WTC11 (cell line): Measurements from ENCODE around the gene FSTL3. TPM values are rescaled to one million over a fixed set of nuclear protein-coding genes. Genes with fewer than 3 reads are reported as not detected.

Experiments
- ATAC-seq: fragments of 200-7000 bp; cut with Tn5 transposase; 2 replicates; pipeline ENCODE4 v1.10.0; 2021; ENCODE audit warnings: mild to moderate bottlenecking, moderate library complexity
- CTCF ChIA-PET: fragments of 300-600 bp; sonication (Branson Sonifier 250); formaldehyde crosslinking; loops from one replicate; lab custom pipeline; 2021; ENCODE audit warnings: antibody characterized with exemption; lab: Charles Lee
- POLR2A ChIA-PET: fragments of 350-600 bp; sonication (Branson Sonifier 250); formaldehyde crosslinking; loops from one replicate; lab custom pipeline; 2021; ENCODE audit warnings: antibody characterized with exemption; lab: Charles Lee
- DNase-seq: peaks from one replicate; pipeline ENCODE4 v3.0.0; 2021; ENCODE audit warnings: low spot score
- H3K27ac Mint-ChIP-seq: 2 replicates; pipeline ENCODE4 v1.8.0; 2021; ENCODE audit warnings: mixed read lengths
- H3K27me3 Mint-ChIP-seq: 2 replicates; pipeline ENCODE4 v1.8.0; 2021; ENCODE audit warnings: low read depth, mild to moderate bottlenecking, moderate library complexity, mixed read lengths
- H3K36me3 Mint-ChIP-seq: 2 replicates; pipeline ENCODE4 v1.8.0; 2021; ENCODE audit warnings: mixed read lengths
- H3K4me1 Mint-ChIP-seq: 2 replicates; pipeline ENCODE4 v1.8.0; 2022; ENCODE audit warnings: mixed read lengths
- H3K4me3 Mint-ChIP-seq: 2 replicates; pipeline ENCODE4 v1.8.0; 2021; ENCODE audit warnings: mild to moderate bottlenecking, moderate library complexity, mixed read lengths
- H3K9me3 Mint-ChIP-seq: 2 replicates; pipeline ENCODE4 v1.8.0; 2021; ENCODE audit warnings: mixed read lengths
- AFF4 ChIP-seq: sonication (generic); formaldehyde crosslinking; IDR thresholded peaks from 2 replicates; pipeline ENCODE4 v1.8.1; 2023; ENCODE audit warnings: mild to moderate bottlenecking, missing genetic modification reagents, borderline replicate concordance
- ATF3 ChIP-seq: sonication (generic); formaldehyde crosslinking; conservative IDR thresholded peaks from 2 replicates; pipeline ENCODE4 v1.8.1; 2022; ENCODE audit warnings: mild to moderate bottlenecking, missing genetic modification reagents
- CBFB ChIP-seq: sonication (generic); formaldehyde crosslinking; IDR thresholded peaks from 2 replicates; pipeline ENCODE4 v1.8.1; 2022; ENCODE audit warnings: mild to moderate bottlenecking, low read depth, missing genetic modification reagents
- CTCF ChIP-seq: fragments of 200-600 bp; IDR thresholded peaks from 2 replicates; pipeline ENCODE4 v1.8.0; 2022; ENCODE audit warnings: antibody characterized with exemption
- ERG ChIP-seq: fragments of 250-450 bp; sonication (Bioruptor Pico); IDR thresholded peaks from 2 replicates; pipeline ENCODE4 v1.8.0; 2021; ENCODE audit warnings: mild to moderate bottlenecking
- FOXK1 ChIP-seq: sonication (generic); formaldehyde crosslinking; IDR thresholded peaks from 2 replicates; pipeline ENCODE4 v1.8.0; 2022; ENCODE audit warnings: mild to moderate bottlenecking, moderate library complexity, missing genetic modification reagents
- GRHL2 ChIP-seq: fragments of 250-450 bp; sonication (Bioruptor Pico); IDR thresholded peaks from 2 replicates; pipeline ENCODE4 v1.8.0; 2022; ENCODE audit warnings: mild to moderate bottlenecking, moderate library complexity; ENCODE audit not compliant: insufficient replicate concordance, severe bottlenecking
- JUN ChIP-seq: sonication (generic); formaldehyde crosslinking; IDR thresholded peaks from 2 replicates; pipeline ENCODE4 v1.8.0; 2023; ENCODE audit warnings: mild to moderate bottlenecking, missing genetic modification reagents
- MAX ChIP-seq: sonication (generic); formaldehyde crosslinking; IDR thresholded peaks from 2 replicates; pipeline ENCODE4 v1.8.0; 2022; ENCODE audit warnings: mild to moderate bottlenecking, missing genetic modification reagents
- OVOL2 ChIP-seq: fragments of 250-450 bp; sonication (Bioruptor Pico); IDR thresholded peaks from 2 replicates; pipeline ENCODE4 v1.9.0; 2021; ENCODE audit warnings: mild to moderate bottlenecking, borderline replicate concordance
- TCF7 ChIP-seq: sonication (generic); formaldehyde crosslinking; IDR thresholded peaks from 2 replicates; pipeline ENCODE4 v1.8.0; 2022; ENCODE audit warnings: mild to moderate bottlenecking, low read depth, missing genetic modification reagents, moderate library complexity
- USF2 ChIP-seq: sonication (generic); formaldehyde crosslinking; IDR thresholded peaks from 2 replicates; pipeline ENCODE4 v1.8.1; 2023; ENCODE audit warnings: mild to moderate bottlenecking, missing genetic modification reagents, moderate library complexity
- ZBTB21 ChIP-seq: sonication (generic); formaldehyde crosslinking; IDR thresholded peaks from 2 replicates; pipeline ENCODE4 v1.8.1; 2023; ENCODE audit warnings: mild to moderate bottlenecking, missing genetic modification reagents, borderline replicate concordance
- ZMAT4 ChIP-seq: fragments of 250-450 bp; sonication (Bioruptor Pico); IDR thresholded peaks from 2 replicates; pipeline ENCODE4 v1.9.0; 2021; ENCODE audit warnings: mild to moderate bottlenecking
- ZNF121 ChIP-seq: sonication (generic); formaldehyde crosslinking; IDR thresholded peaks from 2 replicates; pipeline ENCODE4 v1.8.0; 2023; ENCODE audit warnings: missing genetic modification reagents
- ZNF138 ChIP-seq: sonication (generic); formaldehyde crosslinking; conservative IDR thresholded peaks from 2 replicates; pipeline ENCODE4 v1.8.1; 2022; ENCODE audit warnings: mild to moderate bottlenecking, moderate library complexity, missing genetic modification reagents
- ZNF263 ChIP-seq: sonication (generic); formaldehyde crosslinking; IDR thresholded peaks from 2 replicates; pipeline ENCODE4 v1.8.1; 2022; ENCODE audit warnings: low read depth, mild to moderate bottlenecking, moderate library complexity, missing genetic modification reagents
- ZNF317 ChIP-seq: sonication (generic); formaldehyde crosslinking; IDR thresholded peaks from 2 replicates; pipeline ENCODE4 v1.8.1; 2023; ENCODE audit warnings: low read depth, mild to moderate bottlenecking, moderate library complexity, missing genetic modification reagents, borderline replicate concordance
- ZNF396 ChIP-seq: fragments of 250-450 bp; sonication (Bioruptor Pico); IDR thresholded peaks from 2 replicates; pipeline ENCODE4 v1.8.0; 2021; ENCODE audit warnings: mild to moderate bottlenecking, moderate library complexity, borderline replicate concordance
- ZSCAN18 ChIP-seq: fragments of 250-450 bp; sonication (Bioruptor Pico); IDR thresholded peaks from 2 replicates; pipeline ENCODE4 v2.1.2; 2022; ENCODE audit warnings: mild to moderate bottlenecking, moderate library complexity
- total RNA-seq: library from RNA; stranded (reverse); gene quantifications from 3 replicates; pipeline ENCODE4 v1.2.3, GENCODE V29; 2021

The FSTL3 gene
- total RNA-seq, 1 experiment from 2014 or later = 8.7 TPM

- ChIA-PET POLR2A (interaction anchor here (1.0 kb wide), 1 partner anchor 144 kb away, joined by 3 read pairs; no protein-coding TSS in a partner anchor), CTCF (interaction anchor here (1.4 kb wide), 1 partner anchor 23 kb away, joined by 4 read pairs; no protein-coding TSS in a partner anchor)
- Mint-ChIP-seq H3K4me3 (no peak overlapping the region), H3K27ac (peak overlapping the region; percentile 53)
- no peak for TF ChIP-seq ZNF263 (CRISPR knock-in tag)
- TF ChIP-seq CBFB = no peak
- TF ChIP-seq JUN (CRISPR knock-in tag) = no peak
- no peak for TF ChIP-seq ZNF396 (CRISPR knock-in tag)
- TF ChIP-seq MAX = no peak
- TF ChIP-seq ERG = no peak
- TF ChIP-seq ZNF121 (CRISPR knock-in tag) = no peak
- TF ChIP-seq, all 79 proteins: peak for 0
- Mint-ChIP-seq H3K27me3 (no peaks in the 10 kb centered on the region), H3K36me3 (no peaks in the 10 kb centered on the region), H3K9me3 (no peaks in the 10 kb centered on the region), H3K4me1 (peaks cover 3% of the 10 kb centered on the region; the same call in 1 of the 2 replicates)
- DNase-seq (no peak), ATAC-seq (no peak)
Measured at GRCh38 chr19:655691-656090, 20.5 kb upstream of the FSTL3 start.

- no peak overlapping the region for H3K4me3 Mint-ChIP-seq
- POLR2A ChIA-PET = no interaction called here
- no peak for DNase-seq
- H3K27me3 Mint-ChIP-seq = no peaks in the 10 kb centered on the region
- peaks cover 16% of the 10 kb centered on the region for H3K4me1 Mint-ChIP-seq
- TF ChIP-seq TCF7 (CRISPR knock-in tag) = no peak
- CTCF ChIA-PET = interaction anchor here (1.0 to 1.4 kb wide), 2 partner anchors 13 to 23 kb away, joined by 3 to 4 read pairs; no protein-coding TSS in a partner anchor
- no peak overlapping the region for H3K27ac Mint-ChIP-seq
- ATAC-seq = no peak
- no peaks in the 10 kb centered on the region for H3K36me3 Mint-ChIP-seq
- no peaks in the 10 kb centered on the region for H3K9me3 Mint-ChIP-seq
Measured at GRCh38 chr19:656751-657559, 19.2 kb upstream of the FSTL3 start.

- ChIA-PET CTCF (interaction anchor here (1.4 kb wide), 1 partner anchor 13 kb away, joined by 4 read pairs; no protein-coding TSS in a partner anchor), POLR2A (no interaction called here)
- Mint-ChIP-seq H3K36me3 (no peaks in the 10 kb centered on the region), H3K27ac (no peak overlapping the region), H3K27me3 (no peaks in the 10 kb centered on the region), H3K4me3 (no peak overlapping the region), H3K9me3 (no peaks in the 10 kb centered on the region), H3K4me1 (peaks cover 17% of the 10 kb centered on the region)
- ATAC-seq (no peak), DNase-seq (no peak)
- TF ChIP-seq OVOL2 (CRISPR knock-in tag) = no peak
- TF ChIP-seq CTCF = no peak
- TF ChIP-seq FOXK1 (CRISPR knock-in tag) = no peak
- TF ChIP-seq GRHL2 (CRISPR knock-in tag) = no peak
- no peak for TF ChIP-seq AFF4 (CRISPR knock-in tag)
- no peak for TF ChIP-seq ATF3 (CRISPR knock-in tag)
- no peak for TF ChIP-seq ZMAT4
- no peak for TF ChIP-seq USF2 (CRISPR knock-in tag)
- no peak for TF ChIP-seq ZNF138 (CRISPR knock-in tag)
- TF ChIP-seq TCF7 (CRISPR knock-in tag) = no peak
- TF ChIP-seq ZBTB21 = no peak
- TF ChIP-seq ZNF317 = no peak
- TF ChIP-seq ZSCAN18 (CRISPR knock-in tag) = no peak
Measured at GRCh38 chr19:657611-658010, 18.6 kb upstream of the FSTL3 start.
